GM19395 (cell line): ENCODE results near the gene LMO7.
A peak's percentile ranks its signal among the peaks of the same experiment; 100 is the strongest.
"Not testable (repeated sequence)": the region's sequence is repeated elsewhere in the genome, so short reads cannot be mapped to it uniquely, and the experiment has no call there.

ENCODE experiments used
- ATAC-seq: cut with Tn5 transposase; IDR thresholded peaks from one replicate; pipeline ENCODE4 v1.9.1; 2021; ENCODE audit warnings: mild to moderate bottlenecking, moderate library complexity; ENCODE audit not compliant: unreplicated experiment

LMO7 gene

GRCh38 chr13:75738841-75739240 is 102.7 kb downstream of the LMO7 start:
- ATAC-seq = no peak

- no peak for ATAC-seq
Observed at GRCh38 chr13:75739244-75739868, 103.2 kb downstream of the LMO7 start.

- ATAC-seq = no peak
Observed at GRCh38 chr13:75740031-75740430, 103.9 kb downstream of the LMO7 start.

- not testable (repeated sequence) for ATAC-seq
Observed at GRCh38 chr13:75743072-75743471, 106.9 kb downstream of the LMO7 start.

- no peak for ATAC-seq
Observed at GRCh38 chr13:75744127-75744526, 108.0 kb downstream of the LMO7 start.

DNA sequence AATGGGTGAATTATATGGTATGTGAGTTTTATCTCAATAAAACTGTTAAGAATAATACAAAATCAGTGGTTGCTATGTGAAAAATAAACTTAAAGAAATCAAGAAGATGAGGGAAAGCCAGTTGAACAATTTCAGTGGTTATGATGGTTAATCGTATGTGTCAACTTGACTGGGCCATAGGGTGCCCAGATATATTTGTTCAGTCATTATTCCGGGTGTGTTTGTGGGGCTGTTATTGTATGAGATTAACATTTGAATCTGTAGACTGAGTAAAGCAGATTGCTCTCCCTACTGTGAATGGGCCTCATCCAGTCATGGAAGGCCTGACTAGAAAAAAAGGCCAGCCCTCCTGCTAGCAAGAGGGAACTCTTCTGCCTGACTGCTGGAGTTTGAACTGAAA is 109.3 kb downstream of the LMO7 start:
- no peak for ATAC-seq

DNA sequence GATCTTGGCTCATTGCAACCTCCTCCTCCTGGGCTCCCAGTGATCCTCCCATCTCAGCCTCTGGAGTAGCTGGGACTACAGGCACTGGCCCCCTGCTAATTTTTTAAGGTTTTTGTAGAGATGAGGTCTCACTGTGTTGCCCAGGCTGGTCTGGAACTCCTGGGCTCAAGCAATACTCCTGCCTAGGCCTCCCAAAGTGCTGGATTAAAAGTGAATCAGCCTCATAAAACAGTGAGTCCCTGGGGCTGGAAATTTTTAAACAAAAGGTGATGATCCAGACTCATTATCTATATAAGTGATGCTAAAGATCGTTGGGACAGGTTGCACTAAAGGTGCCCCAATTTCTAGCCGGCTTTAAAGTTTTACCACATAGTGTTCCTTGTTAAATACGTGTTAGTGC is 112.7 kb downstream of the LMO7 start:
- no peak for ATAC-seq

- no peak for ATAC-seq
Observed at GRCh38 chr13:75749407-75749806, 113.3 kb downstream of the LMO7 start.

DNA sequence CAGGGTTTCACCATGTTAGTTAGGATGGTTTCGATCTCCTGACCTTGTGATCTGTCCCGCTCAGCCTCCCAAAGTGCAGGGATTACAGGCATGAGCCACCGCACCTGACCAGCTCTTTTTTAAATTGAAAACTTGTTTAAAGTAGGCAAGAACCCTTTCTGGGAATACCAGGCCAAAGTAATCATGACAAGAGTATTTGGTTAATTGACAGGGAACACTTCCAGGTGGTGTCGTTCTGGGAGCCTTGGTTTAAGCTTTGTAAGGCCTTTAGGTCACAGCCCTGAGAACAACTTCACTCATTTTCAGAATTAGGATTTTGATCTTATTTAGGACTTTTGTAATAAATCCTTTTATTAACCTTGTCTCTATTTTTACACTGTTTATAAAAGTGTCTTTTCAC is 115.2 kb downstream of the LMO7 start:
- no peak for ATAC-seq

GRCh38 chr13:75752826-75753225 is 116.7 kb downstream of the LMO7 start:
- no peak for ATAC-seq

DNA sequence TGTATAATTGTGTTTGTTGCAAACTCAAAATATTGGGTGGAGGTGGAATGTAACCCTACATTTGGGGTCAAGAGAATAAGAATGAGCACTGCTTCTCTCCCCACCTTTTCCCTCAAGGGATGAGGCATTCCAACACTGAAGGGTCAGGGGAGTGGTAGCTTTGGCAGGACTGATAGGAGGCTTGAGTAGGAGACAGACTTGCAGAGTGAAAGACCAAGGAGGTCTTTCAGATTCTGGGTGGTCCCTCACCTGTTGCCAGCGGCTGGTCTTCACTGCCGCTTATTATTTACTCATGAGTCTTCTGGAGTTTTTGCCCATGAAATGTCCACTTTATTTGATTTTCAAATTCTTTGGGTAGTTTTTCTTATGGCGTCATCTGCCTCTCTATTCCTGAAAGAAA is 118.8 kb downstream of the LMO7 start:
- no peak for ATAC-seq

GRCh38 chr13:75757336-75757735 is 121.2 kb downstream of the LMO7 start:
- ATAC-seq = no peak

- ATAC-seq = no peak
Observed at GRCh38 chr13:75759531-75759930, 123.4 kb downstream of the LMO7 start.

DNA sequence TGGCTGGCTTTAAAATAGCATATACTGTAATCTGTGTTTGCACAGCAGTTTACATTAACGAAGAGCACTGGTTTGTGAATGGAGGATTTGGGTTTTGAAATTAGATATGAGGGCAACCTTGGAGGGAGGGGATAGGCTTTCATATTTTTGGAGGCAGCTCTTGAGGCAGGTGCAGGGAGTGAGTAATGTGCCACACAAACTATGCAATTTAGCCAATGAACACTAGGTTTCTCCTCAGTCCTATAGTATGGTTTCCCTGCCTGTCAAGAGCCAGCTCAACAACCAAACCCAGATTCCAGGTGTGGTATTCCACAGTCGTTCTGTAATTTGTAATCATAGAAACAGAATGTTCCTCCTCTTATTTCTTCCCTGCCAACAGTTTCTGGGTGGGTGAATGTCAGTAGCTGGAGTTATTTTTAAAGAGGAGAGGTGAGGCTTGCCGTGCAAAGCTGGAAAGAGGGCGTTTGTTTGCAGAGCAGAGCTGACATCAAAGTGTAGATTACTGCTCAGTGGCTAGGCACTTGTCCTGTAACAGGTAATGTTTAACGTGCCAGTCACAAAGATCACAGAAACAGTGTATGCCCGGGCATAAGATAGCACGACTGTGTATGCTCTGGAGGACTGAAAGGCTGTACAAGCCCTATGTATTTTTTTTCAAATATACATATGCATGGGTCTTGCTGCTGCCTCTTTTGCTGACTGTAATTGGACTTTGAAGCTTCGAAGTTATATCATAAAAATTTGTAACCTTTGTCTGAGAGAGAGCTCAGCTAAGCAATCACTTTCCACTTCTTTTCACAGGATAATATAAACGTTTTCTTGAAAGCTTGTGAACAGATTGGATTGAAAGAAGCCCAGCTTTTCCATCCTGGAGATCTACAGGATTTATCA is 124.2 kb downstream of the LMO7 start:
- ATAC-seq = peak; percentile 41

DNA sequence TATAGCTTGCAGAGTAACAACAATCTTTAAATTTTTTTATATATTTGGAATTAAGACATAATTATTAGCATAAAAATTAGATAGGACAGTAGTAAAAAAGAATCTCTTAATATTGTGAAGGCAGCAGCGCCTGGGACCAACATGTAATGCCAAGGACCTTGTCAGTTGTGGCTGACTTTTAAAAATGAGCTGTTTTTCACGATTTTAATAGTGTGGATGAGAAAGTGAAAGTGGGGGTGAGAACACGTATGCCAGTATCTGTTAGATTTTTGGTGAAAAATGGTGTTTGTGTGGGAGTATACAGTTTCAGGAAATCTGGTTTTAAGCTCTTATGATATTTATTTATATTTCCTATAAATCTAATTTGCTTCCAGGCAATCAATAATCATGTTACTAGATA is 125.2 kb downstream of the LMO7 start:
- ATAC-seq = peak; percentile 38

GRCh38 chr13:75762076-75762937 is 126.2 kb downstream of the LMO7 start:
- peak; percentile 93 for ATAC-seq

DNA sequence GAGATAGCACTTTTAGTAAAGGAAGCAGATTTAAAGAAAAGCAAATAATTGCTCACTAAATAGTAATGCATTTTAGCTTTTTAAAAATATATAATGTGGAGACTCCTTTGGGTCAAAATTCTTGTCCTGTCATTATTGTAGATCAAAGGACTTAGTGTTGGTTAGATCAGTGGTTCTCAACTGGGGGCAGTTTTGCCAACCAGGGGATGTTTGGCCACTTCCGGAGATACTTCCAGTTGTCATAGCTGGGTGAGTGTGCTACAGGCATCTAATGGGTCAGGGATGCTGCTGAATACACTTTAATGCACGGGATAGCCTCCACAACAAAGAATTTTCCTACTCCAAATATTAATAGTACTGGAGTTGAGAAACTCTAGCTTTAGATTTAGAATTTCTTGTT is 126.8 kb downstream of the LMO7 start:
- ATAC-seq = peak; percentile 21

DNA sequence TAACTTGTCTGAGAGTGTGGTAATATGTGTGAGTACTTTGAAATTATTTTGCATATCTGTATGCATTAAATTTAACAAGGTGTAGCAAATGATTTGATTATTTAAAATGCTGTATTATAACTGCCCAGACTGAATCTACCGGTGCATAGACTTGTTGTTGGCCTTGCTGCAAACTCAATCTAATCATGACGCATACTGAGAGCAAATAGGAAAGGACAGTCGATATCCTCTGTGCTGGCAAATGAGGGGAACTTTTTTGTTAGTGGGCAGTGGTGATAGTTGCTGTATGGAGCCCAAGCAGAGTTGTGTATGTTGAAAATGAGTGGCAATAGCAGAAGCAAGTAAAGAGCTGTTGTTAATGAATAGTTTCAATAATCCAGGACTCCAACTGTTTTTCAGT is 127.4 kb downstream of the LMO7 start:
- no peak for ATAC-seq

DNA sequence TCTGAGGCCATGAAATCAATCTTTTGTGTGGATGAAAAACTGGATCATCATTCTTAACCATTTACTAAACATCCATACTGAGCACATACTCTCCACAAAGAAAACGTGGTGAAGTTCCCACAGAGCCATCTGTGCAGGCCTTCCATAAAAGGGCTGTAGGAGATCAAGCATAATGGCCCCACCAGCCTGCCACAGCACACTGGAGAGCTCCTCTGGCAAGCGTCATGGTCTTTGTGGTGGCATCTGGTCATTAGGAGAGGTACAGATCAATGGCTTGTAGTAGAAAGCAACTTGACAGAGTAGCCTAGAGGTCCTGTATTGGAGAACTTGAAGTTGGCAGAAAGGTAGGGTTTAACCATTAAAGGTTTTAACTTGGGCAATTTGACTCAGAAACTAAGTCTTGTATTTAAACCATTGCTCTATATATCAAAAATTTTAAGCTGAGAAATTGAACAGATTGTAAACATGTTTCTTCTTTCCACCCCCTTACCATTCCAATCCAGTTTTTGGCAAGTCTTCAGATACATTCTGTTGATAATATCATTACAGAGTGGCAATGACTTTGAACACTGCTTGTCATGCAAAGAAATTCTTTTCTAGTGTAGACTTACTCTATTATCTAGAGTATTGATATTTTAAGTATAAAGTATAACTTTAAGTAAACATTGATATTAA is 128.3 kb downstream of the LMO7 start:
- no peak for ATAC-seq

GRCh38 chr13:75764926-75765310 is 128.8 kb downstream of the LMO7 start:
- no peak for ATAC-seq

- ATAC-seq = no peak
Observed at GRCh38 chr13:75766636-75767035, 130.5 kb downstream of the LMO7 start.
